Measurements from ENCODE around the gene RLBP1. TPM values are rescaled to one million over a fixed set of nuclear protein-coding genes. Genes with fewer than 3 reads are reported as not detected.

Gene RLBP1
- total and polyA plus RNA-seq, 10 of the 15 experiments (the other 5 are each of a cell fraction or from before 2014, with no cell fraction given): 0.06 TPM; not detected in 9

GRCh38 chr15:89208256-89208655 is 13.1 kb downstream of the RLBP1 start:
- TF ChIP-seq SMAD1 (IDR thresholded peaks at IDR 0.05; ENCODE audit: low read depth, partially characterized antibody): no peak
- no peak for TF ChIP-seq ZBED1 (IDR thresholded peaks at IDR 0.05; ENCODE audit: borderline replicate concordance)
- TF ChIP-seq KLF5 (IDR thresholded peaks at IDR 0.05; ENCODE audit: partially characterized antibody): no peak
- no peak for TF ChIP-seq SIX5 (IDR thresholded peaks at IDR 0.05; ENCODE audit: low read depth, low read length, severe bottlenecking)
- TF ChIP-seq MXI1 (IDR thresholded peaks at IDR 0.05; ENCODE audit: low read depth, low read length): no peak
- no peak for TF ChIP-seq PAX8 (IDR thresholded peaks at IDR 0.05)
- no peak for TF ChIP-seq SREBF2 (IDR thresholded peaks at IDR 0.05; ENCODE audit: low read length)
- TF ChIP-seq HDGF (IDR thresholded peaks at IDR 0.05): no peak
- Histone ChIP-seq H3K4me3 (no peak overlapping the region), H3K9me3 (replicated peaks; ENCODE audit: control insufficient read depth, insufficient read depth, low read length) (no peaks in the 10 kb centered on the region), H3K4me2 (ENCODE audit: control insufficient read depth, insufficient read depth) (no peak overlapping the region), H3K79me2 (ENCODE audit: control insufficient read depth, insufficient read depth, low read length) (no peaks in the 10 kb centered on the region), H3K27me3 (replicated peaks in 1 of 2; ENCODE audit: control insufficient read depth in 2 of 2, insufficient read depth in 2 of 2, low read length in 1 of 2) (no peaks in the 10 kb centered on the region), H3K9ac (ENCODE audit: control insufficient read depth, insufficient read depth, low read length) (no peak overlapping the region), H3K27ac (ENCODE audit: control insufficient read depth, insufficient read depth) (no peak overlapping the region), H2AFZ (ENCODE audit: control insufficient read depth, low read depth, low read length) (no peak overlapping the region), H4K20me1 (ENCODE audit: control insufficient read depth, insufficient read depth) (no peaks in the 10 kb centered on the region), H3K36me3 (ENCODE audit: control insufficient read depth in 2 of 2, insufficient read depth in 2 of 2, low read length in 1 of 2) (no peaks in the 10 kb centered on the region), H3K4me1 (ENCODE audit: control insufficient read depth, insufficient read depth, low read length) (no peaks in the 10 kb centered on the region)
- DNase-seq (ENCODE audit: low read depth, low spot score) (no peak), FAIRE-seq (no peak), ATAC-seq (no peak)
- in situ Hi-C loops (cut with MboI) (no loop called here), intact Hi-C loops (cut with micrococcal nuclease; ENCODE audit: unreplicated experiment) (loop anchor here (5.0 to 10.0 kb wide), 3 partner anchors 97 to 264 kb away; partner anchors contain the start of gene POLG)
- RAD21 ChIA-PET (ENCODE audit: unreplicated experiment): interaction anchor here (2.8 kb wide), 1 partner anchor 37 kb away, joined by 32 read pairs; the partner anchor contains the start of gene FANCI
- POLR2A ChIA-PET: no interaction called here
- SMC1A ChIA-PET (ENCODE audit: uncharacterized antibody, unreplicated experiment): interaction anchor here (2.0 kb wide), 1 partner anchor 36 kb away, joined by 17 read pairs; the partner anchor contains the start of gene FANCI
- BruUV-seq (replicated peaks): no TSS peak
- CTCF ChIA-PET: interaction anchor here (0.6 to 2.7 kb wide), 7 partner anchors 13 to 385 kb away, joined by 3 to 47 read pairs (median 12); no protein-coding TSS in a partner anchor

GRCh38 chr15:89206908-89207331 is 14.5 kb downstream of the RLBP1 start:
- peak overlapping the region; percentile 56 for H2AFZ ChIP-seq (ENCODE audit: control insufficient read depth, low read depth, low read length)
- TF ChIP-seq YY1 (IDR thresholded peaks at IDR 0.05; ENCODE audit: low read depth, low read length): peak; percentile 62; the same call in 1 of the 2 replicates
- TF ChIP-seq KAT2A (conservative IDR thresholded peaks at IDR 0.05; ENCODE audit: control insufficient read depth, low read depth, low read length): no peak
- no peak for TF ChIP-seq HDAC2 (IDR thresholded peaks at IDR 0.05)
- 0 out of 3 replicates have a peak, but pooled peaks have one; percentile 55 for TF ChIP-seq POU2F2 (IDR thresholded peaks at IDR 0.05; ENCODE audit: borderline replicate concordance, low read depth, low read length)
- peak; percentile 87 for TF ChIP-seq RAD21 (IDR thresholded peaks at IDR 0.05; ENCODE audit: insufficient read depth, low read depth, low read length)
- no peak for TF ChIP-seq E4F1 (IDR thresholded peaks at IDR 0.05; ENCODE audit: borderline replicate concordance, partially characterized antibody)
- TF ChIP-seq SMC3 (IDR thresholded peaks at IDR 0.05; ENCODE audit: borderline replicate concordance, low read length): peak; percentile 76; the same call in 1 of the 2 replicates

More at GRCh38 chr15:89206908-89207331, 14.5 kb downstream of the RLBP1 start:
- peak; percentile 71 for FAIRE-seq
- WGBS (ENCODE audit: insufficient coverage, insufficient replicate concordance, low lambda C conversion rate, missing lambda C conversion rate): 0% methylated on average over 14 of the region's 14 CpGs
- Histone ChIP-seq H3K36me3 (ENCODE audit: control insufficient read depth in 2 of 2, insufficient read depth in 2 of 2, low read length in 1 of 2) (no peaks in the 10 kb centered on the region), H3K27me3 (replicated peaks in 1 of 2; ENCODE audit: control insufficient read depth in 2 of 2, insufficient read depth in 2 of 2, low read length in 1 of 2) (no peaks in the 10 kb centered on the region), H4K20me1 (ENCODE audit: control insufficient read depth, insufficient read depth) (no peaks in the 10 kb centered on the region), H3K79me2 (ENCODE audit: control insufficient read depth, insufficient read depth, low read length) (no peaks in the 10 kb centered on the region), H3K27ac (ENCODE audit: control insufficient read depth, insufficient read depth) (no peak overlapping the region), H3K4me2 (ENCODE audit: control insufficient read depth, insufficient read depth) (peak overlapping the region; percentile 60), H3K4me3 (no peak overlapping the region), H3K9me3 (replicated peaks; ENCODE audit: control insufficient read depth, insufficient read depth, low read length) (no peaks in the 10 kb centered on the region), H3K9ac (ENCODE audit: control insufficient read depth, insufficient read depth, low read length) (no peak overlapping the region), H3K4me1 (ENCODE audit: control insufficient read depth, insufficient read depth, low read length) (no peaks in the 10 kb centered on the region)
- no TSS peak for BruUV-seq (replicated peaks)
- DNase-seq (ENCODE audit: low read depth, low spot score): no peak
- ChIA-PET POLR2A (interaction anchor here (0.7 kb wide), 1 partner anchor 29 kb away, joined by 3 read pairs; no protein-coding TSS in a partner anchor), SMC1A (ENCODE audit: uncharacterized antibody, unreplicated experiment) (interaction anchor here (0.6 to 2.0 kb wide), 13 partner anchors 8 to 348 kb away, joined by 3 to 17 read pairs (median 4); partner anchors contain the start of gene FANCI), RAD21 (ENCODE audit: unreplicated experiment) (interaction anchor here (0.6 to 2.8 kb wide), 23 partner anchors 8 to 265 kb away, joined by 3 to 32 read pairs (median 4); partner anchors contain the start of gene FANCI), CTCF (interaction anchor here (0.6 to 3.1 kb wide), 59 partner anchors 8 to 354 kb away, joined by 3 to 47 read pairs (median 5); partner anchors contain the start of genes FANCI and RLBP1)
- peak; percentile 98 for ATAC-seq
- intact Hi-C loops (cut with micrococcal nuclease; ENCODE audit: unreplicated experiment) (loop anchor here (2.0 to 10.0 kb wide), 4 partner anchors 38 to 265 kb away; partner anchors contain the start of gene POLG), in situ Hi-C loops (cut with MboI) (no loop called here)
